CD14-positive monocyte (primary cell): ENCODE results near the gene MILR1. TPM values are rescaled to one million over a fixed set of nuclear protein-coding genes. Genes with fewer than 3 reads are reported as not detected.

ENCODE experiments used
- DNase-seq, 3 donors: peaks; one replicate each; pipeline ENCODE4 v3.0.0-alpha.2; 2011 to 2022
- H2AFZ ChIP-seq: 2 replicates; pipeline ENCODE4 v1.6.0; 2012; ENCODE audit warnings: mild to moderate bottlenecking, low read depth, low read length, inconsistent platforms; ENCODE audit not compliant: insufficient read depth, poor library complexity, severe bottlenecking
- H3K27ac ChIP-seq, 2 donors: 1 replicate in 1 of 2; 2 replicates in 1 of 2; pipeline ENCODE4 v1.5.1; 2012 to 2013; ENCODE audit warnings: low read length in 2 of 2, control low read depth in 1 of 2, inconsistent platforms in 1 of 2, low read depth in 1 of 2, mild to moderate bottlenecking in 1 of 2
- H3K27me3 ChIP-seq, 2 donors: one replicate each; pipeline versions ENCODE4 v1.6.0 to v1.6.1; 2011 to 2013; ENCODE audit warnings: low read length in 2 of 2; ENCODE audit not compliant: control insufficient read depth in 2 of 2, insufficient read depth in 2 of 2
- H3K36me3 ChIP-seq, 2 donors: replicated peaks in 1 of 2; 1 replicate in 1 of 2; 2 replicates in 1 of 2; pipeline versions ENCODE4 v1.5.1 to v1.6.1; 2012 to 2013; ENCODE audit warnings: low read length in 2 of 2, control low read depth in 1 of 2, inconsistent platforms in 1 of 2, mild to moderate bottlenecking in 1 of 2; ENCODE audit not compliant: insufficient read depth in 2 of 2, control insufficient read depth in 1 of 2
- H3K4me1 ChIP-seq, 2 donors: 1 replicate in 1 of 2; 2 replicates in 1 of 2; pipeline versions ENCODE4 v1.5.1 to v1.6.1; 2012 to 2013; ENCODE audit warnings: low read length in 2 of 2, control low read depth in 1 of 2, inconsistent platforms in 1 of 2, mild to moderate bottlenecking in 1 of 2, moderate library complexity in 1 of 2; ENCODE audit not compliant: insufficient read depth in 2 of 2, control insufficient read depth in 1 of 2
- H3K4me2 ChIP-seq: replicated peaks from 2 replicates; pipeline ENCODE3; 2012; ENCODE audit warnings: low read length, moderate library complexity, mild to moderate bottlenecking; ENCODE audit not compliant: poor library complexity, severe bottlenecking; ENCODE audit errors: extremely low read depth
- H3K4me3 ChIP-seq, 3 experiments: fragments of 200-600 bp in 1 of 3; sonication (generic) in 1 of 3; replicated peaks in 1 of 3; 1 replicate in 2 of 3; 2 replicates in 1 of 3; pipeline ENCODE4 v1.5.1; 2011 to 2013; ENCODE audit warnings: low read length in 3 of 3, mild to moderate bottlenecking in 3 of 3, control low read depth in 2 of 3, low read depth in 2 of 3, inconsistent platforms in 1 of 3, moderate library complexity in 1 of 3
- H3K79me2 ChIP-seq: 2 replicates; pipeline ENCODE4 v1.6.0; 2012; ENCODE audit warnings: mild to moderate bottlenecking, control low read depth, inconsistent platforms, low read length, moderate library complexity; ENCODE audit not compliant: insufficient read depth
- H3K9ac ChIP-seq: 2 replicates; pipeline ENCODE4 v1.6.0; 2017; ENCODE audit warnings: low read length, mild to moderate bottlenecking; ENCODE audit not compliant: insufficient read depth, poor library complexity, severe bottlenecking
- H3K9me3 ChIP-seq, 2 donors: replicated peaks in 1 of 2; 1 replicate in 1 of 2; 2 replicates in 1 of 2; pipeline versions ENCODE4 v1.5.1 to v1.6.1; 2012 to 2013; ENCODE audit warnings: low read length in 2 of 2, control low read depth in 1 of 2; ENCODE audit not compliant: control insufficient read depth in 1 of 2, insufficient read depth in 1 of 2
- H4K20me1 ChIP-seq: 2 replicates; pipeline ENCODE4 v1.6.0; 2012; ENCODE audit warnings: mild to moderate bottlenecking, low read length, control low read depth, moderate library complexity; ENCODE audit not compliant: insufficient read depth
- H3K27ac Mint-ChIP-seq, 7 donors: one replicate each; pipeline ENCODE4 v1.8.0; 2020; ENCODE audit warnings: mild to moderate bottlenecking in 7 of 7, mixed read lengths in 7 of 7, moderate library complexity in 6 of 7, inconsistent platforms in 2 of 7
- H3K27me3 Mint-ChIP-seq, 3 donors: one replicate each; pipeline ENCODE4 v1.8.0; 2021 to 2022; ENCODE audit warnings: low read depth in 3 of 3, mild to moderate bottlenecking in 3 of 3, mixed read lengths in 3 of 3, moderate library complexity in 3 of 3, inconsistent platforms in 1 of 3
- H3K36me3 Mint-ChIP-seq, 2 donors: one replicate each; pipeline ENCODE4 v1.8.0; 2020; ENCODE audit warnings: mixed read lengths in 2 of 2, inconsistent platforms in 1 of 2, mild to moderate bottlenecking in 1 of 2
- H3K4me1 Mint-ChIP-seq: one replicate; pipeline ENCODE4 v1.8.0; 2020; ENCODE audit warnings: mild to moderate bottlenecking, mixed read lengths
- H3K4me3 Mint-ChIP-seq, 2 donors: one replicate each; pipeline ENCODE4 v1.8.0; 2020; ENCODE audit warnings: mild to moderate bottlenecking in 2 of 2, mixed read lengths in 2 of 2, moderate library complexity in 1 of 2
- H3K9me3 Mint-ChIP-seq, 7 donors: one replicate each; pipeline ENCODE4 v1.8.0; 2020 to 2022; ENCODE audit warnings: mixed read lengths in 7 of 7, mild to moderate bottlenecking in 6 of 7, moderate library complexity in 6 of 7, inconsistent platforms in 2 of 7
- WGBS: methylation state at CpG from one replicate; pipeline ENCODE4 v1.1.5; 2013; ENCODE audit warnings: missing lambda C conversion rate; ENCODE audit not compliant: insufficient coverage; 5-methylcytosine and 5-hydroxymethylcytosine counted together
- intact Hi-C, 2 donors: fragments of 100-400 bp; cut with micrococcal nuclease; formaldehyde crosslinking; loops; one replicate each; pipeline versions ENCODE4 v1.15.0 to v1.15.1; 2023
- polyA plus RNA-seq, 3 donors: library from polyadenylated mRNA; depleted of rRNA in 1 of 3; unstranded in 2 of 3; stranded (reverse) in 1 of 3; fragments of 300-500 nt in 2 of 3; fragments of >200 nt in 1 of 3; fragmentation: Illumina TruSeq in 2 of 3; gene quantifications; 1 replicate in 2 of 3; 2 replicates in 1 of 3; pipeline ENCODE4 v1.2.3, GENCODE V29; 2012 to 2021
- small RNA-seq: library from RNA; depleted of rRNA; stranded (forward); fragments of <200 nt; gene quantifications from one replicate; pipeline ENCODE3, GENCODE V24; 2012; ENCODE audit warnings: low read depth; ENCODE audit not compliant: insufficient read length
- TF ChIP-seq, protein P1 (sequence below): fragments of 200-600 bp; IDR thresholded peaks from one replicate; pipeline ENCODE4 v1.8.0; 2022; ENCODE audit warnings: antibody characterized with exemption, mild to moderate bottlenecking

Gene MILR1
- polyA plus RNA-seq, 3 donors, result 72.0 to 95.2 (median 81.7) TPM

DNA sequence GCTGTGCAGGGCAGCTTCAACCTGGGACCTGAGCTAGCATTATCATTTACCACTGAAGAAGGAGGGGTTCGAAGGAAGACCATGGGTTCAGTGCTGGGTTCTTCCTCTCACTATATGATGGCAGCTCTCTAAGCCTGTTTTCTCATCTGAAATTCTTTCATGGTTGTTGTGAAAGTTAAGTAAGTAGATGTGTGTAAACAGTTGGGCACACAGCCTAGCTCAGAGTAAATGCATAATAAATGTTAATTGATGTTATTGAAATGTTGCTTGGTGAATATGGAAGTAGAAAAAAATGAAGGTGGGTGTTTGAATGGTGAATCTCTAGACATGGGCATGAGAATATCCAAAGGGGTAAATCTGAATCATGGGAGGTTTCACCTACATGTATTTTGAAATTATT, 66.9 kb downstream of the MILR1 start:
- Histone ChIP-seq H3K27me3 (no peaks in the 10 kb centered on the region), H2AFZ (no peak overlapping the region), H3K79me2 (no peaks in the 10 kb centered on the region), H3K4me2 (no peak overlapping the region), H3K9me3 (no peaks in the 10 kb centered on the region), H3K36me3 (peaks cover 68 to 100% of the 10 kb centered on the region in 2 donors), H3K4me3 (no peak overlapping the region), H3K4me1 (no peaks in the 10 kb centered on the region), H4K20me1 (peaks cover 6% of the 10 kb centered on the region), H3K9ac (no peak overlapping the region), H3K27ac (no peak overlapping the region)
- TF ChIP-seq, protein P1, sequence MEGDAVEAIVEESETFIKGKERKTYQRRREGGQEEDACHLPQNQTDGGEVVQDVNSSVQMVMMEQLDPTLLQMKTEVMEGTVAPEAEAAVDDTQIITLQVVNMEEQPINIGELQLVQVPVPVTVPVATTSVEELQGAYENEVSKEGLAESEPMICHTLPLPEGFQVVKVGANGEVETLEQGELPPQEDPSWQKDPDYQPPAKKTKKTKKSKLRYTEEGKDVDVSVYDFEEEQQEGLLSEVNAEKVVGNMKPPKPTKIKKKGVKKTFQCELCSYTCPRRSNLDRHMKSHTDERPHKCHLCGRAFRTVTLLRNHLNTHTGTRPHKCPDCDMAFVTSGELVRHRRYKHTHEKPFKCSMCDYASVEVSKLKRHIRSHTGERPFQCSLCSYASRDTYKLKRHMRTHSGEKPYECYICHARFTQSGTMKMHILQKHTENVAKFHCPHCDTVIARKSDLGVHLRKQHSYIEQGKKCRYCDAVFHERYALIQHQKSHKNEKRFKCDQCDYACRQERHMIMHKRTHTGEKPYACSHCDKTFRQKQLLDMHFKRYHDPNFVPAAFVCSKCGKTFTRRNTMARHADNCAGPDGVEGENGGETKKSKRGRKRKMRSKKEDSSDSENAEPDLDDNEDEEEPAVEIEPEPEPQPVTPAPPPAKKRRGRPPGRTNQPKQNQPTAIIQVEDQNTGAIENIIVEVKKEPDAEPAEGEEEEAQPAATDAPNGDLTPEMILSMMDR, result no peak
- peaks cover 8% of the 10 kb centered on the region for H3K4me1 Mint-ChIP-seq
- no peak for DNase-seq
- H3K36me3 Mint-ChIP-seq, result peaks cover 67 to 80% of the 10 kb centered on the region in 2 donors
- H3K4me3 Mint-ChIP-seq, result no peak overlapping the region
- intact Hi-C loops, result no loop called here
- H3K9me3 Mint-ChIP-seq, result no peaks in the 10 kb centered on the region
- WGBS, result no CpG with 5 or more reads among the region's 1 CpG
- H3K27ac Mint-ChIP-seq, result no peak overlapping the region
- no peaks in the 10 kb centered on the region for H3K27me3 Mint-ChIP-seq

Small RNAs within 50 kb of the gene (small RNA-seq; reads per million reads assigned to genes)
- gene ATP5MFP4 (not detected), gene MIR1273E (not detected)

Other genes with a start within 250 kb of the MILR1 start
- gene TEX2, start 185.9 kb upstream of the MILR1 start, polyA plus RNA-seq, result 1 to 10 TPM; 6.5 to 8.7 (median 7.8) TPM
- gene PECAM1, start 58.3 kb upstream of the MILR1 start, polyA plus RNA-seq, result 100 to 1,000 TPM; 203 to 342 (median 205) TPM
- 10 to 100 TPM in 1 of 3 donors, 1 to 10 TPM in 1, under 1 TPM in 1; 0.85 to 15.8 (median 1.7) TPM for gene POLG2, start 47.9 kb downstream of the MILR1 start, polyA plus RNA-seq
- 1,000 to 10,000 TPM in 1 of 3 donors, 100 to 1,000 TPM in 2; 642 to 2,061 (median 777) TPM for gene DDX5, start 57.2 kb downstream of the MILR1 start, polyA plus RNA-seq
- gene CEP95, start 57.9 kb downstream of the MILR1 start, polyA plus RNA-seq, result 10 to 100 TPM in 1 of 3 donors, 1 to 10 TPM in 2; 4.6 to 42.1 (median 5.0) TPM
- 10 to 100 TPM in 1 of 3 donors, 1 to 10 TPM in 2; 2.2 to 12.9 (median 4.5) TPM for gene SMURF2, start 213.2 kb downstream of the MILR1 start, polyA plus RNA-seq